SK-MEL-5 (cell line): Measurements from ENCODE around the gene ZNF691. TPM values are rescaled to one million over a fixed set of nuclear protein-coding genes. Genes with fewer than 3 reads are reported as not detected.
"Not testable (repeated sequence)": the region's sequence is repeated elsewhere in the genome, so short reads cannot be mapped to it uniquely, and the experiment has no call there.

Source experiments
- DNase-seq: peaks from one replicate; pipeline ENCODE4 v3.0.0-alpha.2; 2016; ENCODE audit warnings: low read depth, low spot score
- in situ Hi-C: cut with HindIII; loops from 2 replicates; pipeline ENCODE4 v1.10.0; 2016; ENCODE audit warnings: low sequenced_read_pairs, high pct_unique_total_duplicates, low pct_unique_long_range_greater_than_20kb
- total RNA-seq: library from RNA; depleted of rRNA; stranded (reverse); fragments of >200 nt; shearing (Covaris generic); gene quantifications from 2 replicates; pipeline ENCODE4 v1.2.3, GENCODE V29; 2014

Gene ZNF691
- total RNA-seq, 1 experiment from 2014 or later = 11.3 TPM

GRCh38 chr1:42849944-42850343, 3.5 kb downstream of the ZNF691 start:
- no peak for DNase-seq
- in situ Hi-C loops = no loop called here

GRCh38 chr1:42851420-42851819, 5.0 kb downstream of the ZNF691 start:
- in situ Hi-C loops = no loop called here

GRCh38 chr1:42851960-42852607, 5.7 kb downstream of the ZNF691 start:
- no peak for DNase-seq
- in situ Hi-C loops = no loop called here

More at GRCh38 chr1:42851420-42851819, 5.0 kb downstream of the ZNF691 start:
- DNase-seq = no peak

GRCh38 chr1:42852608-42852980, 6.2 kb downstream of the ZNF691 start:
- in situ Hi-C loops = no loop called here
- DNase-seq = no peak

GRCh38 chr1:42853116-42853884, 6.9 kb downstream of the ZNF691 start:
- in situ Hi-C loops = no loop called here
- DNase-seq = no peak

- DNase-seq, in situ Hi-C loops: not testable (repeated sequence)
Measured at GRCh38 chr1:42856554-42856953, 10.1 kb downstream of the ZNF691 start.

GRCh38 chr1:42859366-42859765, 13.0 kb downstream of the ZNF691 start:
- DNase-seq, in situ Hi-C loops: not testable (repeated sequence)

GRCh38 chr1:42860339-42861013, 14.1 kb downstream of the ZNF691 start:
- DNase-seq = no peak
- in situ Hi-C loops = no loop called here

- DNase-seq = no peak
- in situ Hi-C loops = no loop called here
Measured at GRCh38 chr1:42861014-42861399, 14.6 kb downstream of the ZNF691 start.

- in situ Hi-C loops = no loop called here
- DNase-seq = no peak
Measured at GRCh38 chr1:42866549-42866948, 20.1 kb downstream of the ZNF691 start.

GRCh38 chr1:42868466-42868865, 22.1 kb downstream of the ZNF691 start:
- in situ Hi-C loops, DNase-seq: not testable (repeated sequence)

GRCh38 chr1:42869254-42869653, 22.8 kb downstream of the ZNF691 start:
- DNase-seq, in situ Hi-C loops: not testable (repeated sequence)

GRCh38 chr1:42869751-42870150, 23.3 kb downstream of the ZNF691 start:
- in situ Hi-C loops, DNase-seq: not testable (repeated sequence)

GRCh38 chr1:42873108-42873507, 26.7 kb downstream of the ZNF691 start:
- DNase-seq, in situ Hi-C loops: not testable (repeated sequence)

GRCh38 chr1:42873670-42874069, 27.3 kb downstream of the ZNF691 start:
- in situ Hi-C loops = no loop called here
- no peak for DNase-seq

GRCh38 chr1:42876009-42876408, 29.6 kb downstream of the ZNF691 start:
- in situ Hi-C loops = no loop called here

GRCh38 chr1:42877380-42877779, 31.0 kb downstream of the ZNF691 start:
- DNase-seq = no peak
- in situ Hi-C loops = no loop called here

More at GRCh38 chr1:42876009-42876408, 29.6 kb downstream of the ZNF691 start:
- no peak for DNase-seq

GRCh38 chr1:42880384-42880783, 34.0 kb downstream of the ZNF691 start:
- in situ Hi-C loops = no loop called here
- DNase-seq = no peak
